VCaP (cell line): ENCODE data around the gene RAB44.

Source experiments
- H3K27ac ChIP-seq: fragments of 450-650 bp; 2 replicates; pipeline ENCODE4 v1.5.1; 2017
- TF ChIP-seq, protein P1 (sequence below): fragments of 450-650 bp; conservative IDR thresholded peaks from 2 replicates; pipeline ENCODE4 v1.5.1; 2017; ENCODE audit warnings: mild to moderate bottlenecking, moderate library complexity

Gene RAB44

DNA sequence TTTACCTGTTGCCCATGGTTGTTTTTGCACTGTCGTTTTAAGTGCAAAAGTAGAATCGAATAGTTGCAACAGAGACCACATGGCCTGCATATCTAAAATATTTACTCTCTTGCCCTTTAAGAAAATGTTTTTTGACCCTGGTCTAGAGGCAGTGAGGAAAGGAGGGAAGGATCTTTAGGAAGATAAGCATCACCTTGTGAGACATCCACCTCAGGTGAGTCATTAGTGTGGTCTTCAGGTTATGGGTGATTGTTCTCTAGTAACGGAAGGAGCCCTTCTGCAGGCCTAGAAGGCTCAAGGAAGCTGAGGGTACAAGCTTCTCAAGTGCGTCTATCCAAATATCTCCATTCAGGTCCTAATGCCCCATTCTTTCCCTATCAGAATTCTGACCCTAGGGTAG is 6.6 kb upstream of the RAB44 start:
- H3K27ac ChIP-seq = no peak overlapping the region
- TF ChIP-seq, protein P1, sequence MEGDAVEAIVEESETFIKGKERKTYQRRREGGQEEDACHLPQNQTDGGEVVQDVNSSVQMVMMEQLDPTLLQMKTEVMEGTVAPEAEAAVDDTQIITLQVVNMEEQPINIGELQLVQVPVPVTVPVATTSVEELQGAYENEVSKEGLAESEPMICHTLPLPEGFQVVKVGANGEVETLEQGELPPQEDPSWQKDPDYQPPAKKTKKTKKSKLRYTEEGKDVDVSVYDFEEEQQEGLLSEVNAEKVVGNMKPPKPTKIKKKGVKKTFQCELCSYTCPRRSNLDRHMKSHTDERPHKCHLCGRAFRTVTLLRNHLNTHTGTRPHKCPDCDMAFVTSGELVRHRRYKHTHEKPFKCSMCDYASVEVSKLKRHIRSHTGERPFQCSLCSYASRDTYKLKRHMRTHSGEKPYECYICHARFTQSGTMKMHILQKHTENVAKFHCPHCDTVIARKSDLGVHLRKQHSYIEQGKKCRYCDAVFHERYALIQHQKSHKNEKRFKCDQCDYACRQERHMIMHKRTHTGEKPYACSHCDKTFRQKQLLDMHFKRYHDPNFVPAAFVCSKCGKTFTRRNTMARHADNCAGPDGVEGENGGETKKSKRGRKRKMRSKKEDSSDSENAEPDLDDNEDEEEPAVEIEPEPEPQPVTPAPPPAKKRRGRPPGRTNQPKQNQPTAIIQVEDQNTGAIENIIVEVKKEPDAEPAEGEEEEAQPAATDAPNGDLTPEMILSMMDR = no peak

DNA sequence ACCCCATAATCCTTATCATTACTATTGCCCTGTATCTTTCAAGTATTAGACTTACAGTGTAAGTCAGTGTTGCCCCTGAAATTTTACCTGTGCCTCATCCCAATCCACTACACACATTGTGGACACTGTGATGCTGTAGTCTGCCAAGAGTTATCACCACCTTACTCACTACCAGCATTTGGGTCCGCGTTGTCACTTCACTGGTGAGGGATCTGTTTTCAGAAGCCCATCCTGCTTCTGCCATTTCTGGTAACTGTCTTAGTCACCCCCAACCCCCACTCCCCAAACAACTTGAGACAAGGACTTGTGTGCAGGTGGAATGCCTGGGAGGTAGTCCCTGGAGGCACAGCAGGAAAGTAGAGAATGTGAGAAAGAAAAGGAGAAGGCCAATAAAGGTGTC is 6.0 kb upstream of the RAB44 start:
- TF ChIP-seq, protein P1 = no peak
- H3K27ac ChIP-seq = no peak overlapping the region

DNA sequence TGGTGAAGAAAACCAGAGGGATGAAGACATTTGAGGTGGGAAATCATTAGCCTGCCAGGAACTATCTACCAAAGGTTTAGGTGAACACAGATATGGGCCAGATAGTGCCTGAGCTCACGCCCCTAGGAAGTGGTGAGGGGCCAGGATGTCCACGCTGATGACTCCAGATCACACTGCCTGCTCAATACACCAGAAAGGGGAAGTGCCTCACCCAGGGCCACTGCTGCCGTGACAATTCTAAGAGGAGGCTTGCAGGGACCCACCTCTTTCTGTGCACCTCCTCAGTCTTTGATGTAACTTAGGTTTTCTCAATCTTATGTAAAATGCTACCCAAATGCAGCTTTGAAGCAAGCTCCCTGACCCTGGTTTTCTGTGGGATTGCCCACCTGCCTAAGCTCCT is 5.4 kb upstream of the RAB44 start:
- H3K27ac ChIP-seq = peak overlapping the region; percentile 23; the same call in 1 of the 2 replicates
- TF ChIP-seq, protein P1 = no peak

DNA sequence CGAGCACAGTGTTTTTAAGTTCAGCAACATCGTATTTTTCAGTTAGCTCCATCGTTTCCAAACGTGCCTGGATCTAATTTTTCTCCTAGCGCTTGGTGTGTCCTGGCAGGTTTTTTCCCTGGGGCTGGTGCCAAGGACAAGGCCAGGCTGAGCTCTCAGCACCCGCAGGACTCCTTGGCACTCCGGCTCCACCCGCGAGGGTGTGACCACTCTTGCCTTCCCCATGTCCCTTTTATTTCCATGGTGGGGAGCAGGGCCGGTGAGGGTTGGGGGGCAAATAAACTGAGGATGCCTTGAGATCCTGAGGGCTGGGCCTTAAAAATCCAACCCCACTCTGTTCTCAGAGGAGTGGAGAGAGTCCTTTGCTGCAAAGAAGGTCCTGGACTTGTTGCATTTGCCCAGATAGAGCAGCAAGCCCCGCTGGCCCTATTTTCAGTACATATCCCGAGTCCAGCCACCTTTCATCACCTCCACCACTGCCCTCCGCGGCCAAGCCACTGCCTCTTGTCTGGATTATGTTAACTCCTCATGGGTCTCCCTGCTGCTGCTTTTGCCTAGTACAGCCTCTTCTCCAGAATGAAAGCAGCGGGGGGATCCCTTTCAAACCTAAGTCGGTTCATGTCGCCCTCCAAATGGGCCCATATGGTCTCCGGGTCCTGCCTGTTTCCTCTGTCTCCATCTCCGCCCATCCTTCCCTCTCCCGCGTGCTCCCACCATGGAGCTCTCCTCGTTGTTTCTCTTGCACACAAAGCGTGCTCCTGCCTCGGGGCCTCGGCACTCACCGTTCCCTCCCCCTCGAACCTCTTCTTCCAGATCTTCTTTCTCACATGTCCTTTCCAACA is 4.5 kb upstream of the RAB44 start:
- H3K27ac ChIP-seq = peak overlapping the region; percentile 23
- TF ChIP-seq, protein P1 = no peak

DNA sequence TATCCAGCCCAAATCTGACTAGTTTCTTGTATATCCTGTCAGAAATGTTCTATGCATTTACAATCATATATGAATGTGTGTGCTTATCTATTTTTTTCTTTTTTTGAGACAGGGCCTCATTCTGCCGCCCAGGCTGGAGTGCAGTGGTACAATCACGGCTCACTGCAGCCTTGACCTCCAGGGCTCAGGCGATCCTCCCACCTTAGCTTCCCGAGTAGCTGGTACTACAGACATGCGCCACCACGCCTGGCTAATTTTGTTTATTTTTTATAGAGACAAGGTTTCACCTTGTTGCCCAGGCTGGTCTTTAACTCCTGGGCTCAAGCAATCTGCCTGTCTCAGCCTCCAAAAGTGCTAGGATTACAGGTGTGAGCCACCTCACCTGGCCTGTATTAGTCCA is 3.0 kb upstream of the RAB44 start:
- H3K27ac ChIP-seq = no peak overlapping the region
- TF ChIP-seq, protein P1 = no peak

DNA sequence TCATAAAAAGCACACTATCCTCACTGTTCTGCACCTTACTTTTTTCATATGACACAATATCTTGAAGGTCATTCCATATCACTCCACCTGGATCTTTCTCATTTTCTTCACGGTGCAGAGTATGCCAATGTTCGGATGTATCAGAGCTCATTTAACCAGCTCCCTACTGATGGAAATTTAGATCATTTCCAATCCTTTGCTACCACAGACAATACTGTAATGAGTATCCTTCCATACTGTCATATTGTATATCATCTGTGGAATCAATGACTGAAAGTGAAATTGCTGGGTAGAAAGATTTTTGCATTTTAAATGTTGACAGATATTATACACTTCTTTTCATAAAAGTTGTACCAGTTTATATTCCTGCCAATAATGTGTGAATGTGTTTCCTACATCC is 2.2 kb upstream of the RAB44 start:
- H3K27ac ChIP-seq = no peak overlapping the region
- TF ChIP-seq, protein P1 = no peak

DNA sequence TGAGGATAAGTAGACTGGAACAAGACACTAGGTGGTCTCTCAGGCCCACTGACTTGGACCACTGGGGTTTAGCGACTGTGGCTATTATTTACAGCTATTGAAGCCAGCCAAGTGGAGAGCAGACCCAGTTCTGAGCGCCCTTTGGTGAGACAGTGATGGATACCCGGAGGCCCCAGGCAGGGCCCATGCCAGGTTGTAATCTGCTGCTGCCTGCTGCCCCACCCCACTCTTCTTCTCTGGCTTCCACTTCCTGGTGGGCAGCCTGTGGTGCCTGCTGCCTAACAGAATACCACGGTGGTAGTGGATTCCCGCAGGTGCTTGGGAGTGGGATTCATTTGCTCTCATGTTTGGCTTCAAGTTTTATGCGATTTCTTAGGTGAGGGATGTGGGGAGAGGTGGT is 570 bp downstream of the RAB44 start:
- H3K27ac ChIP-seq = no peak overlapping the region

More for the DNA sequence above, 570 bp downstream of the RAB44 start:
- TF ChIP-seq, protein P1 = no peak
